ENCODE measurements around the gene GPRC5D.
A peak's percentile ranks its signal among the peaks of the same experiment; 100 is the strongest.

The GPRC5D gene

GRCh38 chr12:12907552-12907951 is 44.4 kb downstream of the GPRC5D start:
- no peak for DNase-seq

GRCh38 chr12:12903642-12904609 is 48.0 kb downstream of the GPRC5D start:
- DNase-seq: no peak

GRCh38 chr12:12902036-12902435 is 49.9 kb downstream of the GPRC5D start:
- DNase-seq: peak; percentile 75

- peak; percentile 94 for DNase-seq
Observed at GRCh38 chr12:12901158-12901791, 50.7 kb downstream of the GPRC5D start.

- DNase-seq: no peak
Observed at GRCh38 chr12:12900786-12901157, 51.2 kb downstream of the GPRC5D start.

GRCh38 chr12:12899530-12900380 is 52.2 kb downstream of the GPRC5D start:
- peak; percentile 95 for DNase-seq

- no peak for DNase-seq
Observed at GRCh38 chr12:12898911-12899511, 53.0 kb downstream of the GPRC5D start.

- DNase-seq: no peak
Observed at GRCh38 chr12:12898136-12898717, 53.7 kb downstream of the GPRC5D start.

GRCh38 chr12:12897302-12897701 is 54.7 kb downstream of the GPRC5D start:
- DNase-seq: no peak

GRCh38 chr12:12896260-12896659 is 55.7 kb downstream of the GPRC5D start:
- peak; percentile 88 for DNase-seq

- DNase-seq: no peak
Observed at GRCh38 chr12:12893438-12893837, 58.5 kb downstream of the GPRC5D start.

- DNase-seq: no peak
Observed at GRCh38 chr12:12892681-12893141, 59.3 kb downstream of the GPRC5D start.

GRCh38 chr12:12891881-12892355 is 60.1 kb downstream of the GPRC5D start:
- no peak for DNase-seq

- DNase-seq: peak; percentile 71
Observed at GRCh38 chr12:12891080-12891880, 60.7 kb downstream of the GPRC5D start, which contains the start of gene GPRC5A. Gene GPRC5A (plus strand): TSS chr12:12891562. CDS start chr12:12908250, 16,688 bp downstream.
